K562 (cell line): ENCODE measurements around the gene SMAD1. TPM values are rescaled to one million over a fixed set of nuclear protein-coding genes. Genes with fewer than 3 reads are reported as not detected.

ENCODE experiments used
- ATAC-seq: fragments of 200-7000 bp; cut with Tn5 transposase; 3 replicates; pipeline ENCODE4 v1.9.1; 2020; ENCODE audit warnings: moderate library complexity
- BruUV-seq: library from RNA; stranded (reverse); fragments of 400-500 nt; replicated peaks from 2 replicates; lab custom pipeline; 2021; lab: Mats Ljungman, UMichigan
- CTCF ChIA-PET: fragments of 300-600 bp; formaldehyde crosslinking; extraction: SDS; loops from one replicate; lab custom pipeline; 2021; ENCODE audit warnings: low intra/inter-chr PET ratio; lab: Yijun Ruan, JAX
- POLR2A ChIA-PET: fragments of 300-600, 350-650 bp; sonication (Branson Sonifier 250); formaldehyde crosslinking; extraction: SDS; loops from one replicate; lab custom pipeline; 2021; ENCODE audit warnings: antibody characterized with exemption, inconsistent platforms; lab: Yijun Ruan, JAX
- DNase-seq, 4 experiments: peaks; one replicate each; pipeline versions ENCODE4 v3.0.0 to v3.0.0-alpha.2; 2011 to 2018; ENCODE audit warnings: low spot score in 3 of 4, mixed read lengths in 3 of 4; ENCODE audit errors: extremely low read depth in 1 of 4
- FAIRE-seq: peaks from 2 replicates; lab custom pipeline; 2011; peaks lifted over from hg19 to GRCh38; lab: Jason Lieb, UNC
- H2AFZ ChIP-seq: 2 replicates; pipeline ENCODE4 v1.6.0; 2011; ENCODE audit warnings: low read depth, low read length, control low read depth, inconsistent platforms
- H3K27ac ChIP-seq: fragments of 200-600 bp; 3 replicates; pipeline ENCODE4 v1.8.0; 2011; ENCODE audit warnings: low read depth, mild to moderate bottlenecking, control low read depth, inconsistent platforms, low read length, moderate library complexity, mixed read lengths; ENCODE audit errors: extremely low read depth
- H3K27me3 ChIP-seq, 2 experiments: fragments of 300-600 bp in 1 of 2; 2 replicates in 1 of 2; 3 replicates in 1 of 2; pipeline versions ENCODE4 v1.6.0 to v1.8.0; 2011; ENCODE audit warnings: inconsistent platforms in 2 of 2, low read length in 2 of 2, mild to moderate bottlenecking in 1 of 2, mixed read lengths in 1 of 2, moderate library complexity in 1 of 2; ENCODE audit not compliant: control insufficient read depth in 2 of 2, insufficient read depth in 2 of 2
- H3K36me3 ChIP-seq: fragments of 300-600 bp; 3 replicates; pipeline ENCODE4 v1.8.0; 2011; ENCODE audit warnings: mild to moderate bottlenecking, low read length, inconsistent platforms; ENCODE audit not compliant: control insufficient read depth, insufficient read depth
- H3K4me1 ChIP-seq, 2 experiments: fragments of 200-600 bp in 1 of 2; replicated peaks in 1 of 2; 2 replicates in 1 of 2; 3 replicates in 1 of 2; pipeline versions ENCODE4 v1.5.1 to v1.8.0; 2011; ENCODE audit warnings: inconsistent platforms in 2 of 2, low read length in 2 of 2, mild to moderate bottlenecking in 1 of 2, mixed read lengths in 1 of 2, moderate library complexity in 1 of 2; ENCODE audit not compliant: control insufficient read depth in 2 of 2, insufficient read depth in 2 of 2
- H3K4me2 ChIP-seq: 2 replicates; pipeline ENCODE4 v1.6.1; 2011; ENCODE audit warnings: low read length, control low read depth, inconsistent platforms, mixed read lengths; ENCODE audit not compliant: insufficient read depth
- H3K4me3 ChIP-seq: fragments of 200-600 bp; sonication (generic), shearing (Covaris generic); 2 replicates; pipeline ENCODE4 v1.5.1; 2016; ENCODE audit warnings: control low read depth, inconsistent platforms
- H3K79me2 ChIP-seq: fragments of 200-600 bp; 3 replicates; pipeline ENCODE4 v1.8.0; 2011; ENCODE audit warnings: low read length, inconsistent platforms; ENCODE audit not compliant: control insufficient read depth, insufficient read depth
- H3K9ac ChIP-seq, 2 experiments: 2 replicates each; pipeline versions ENCODE4 v1.6.0 to v1.6.1; 2011; ENCODE audit warnings: low read depth in 2 of 2, low read length in 2 of 2, control low read depth in 1 of 2, inconsistent platforms in 1 of 2, mild to moderate bottlenecking in 1 of 2, mixed read lengths in 1 of 2; ENCODE audit not compliant: insufficient read depth in 1 of 2
- H3K9me1 ChIP-seq: one replicate; pipeline ENCODE4 v1.6.0; 2011; ENCODE audit warnings: inconsistent platforms, mild to moderate bottlenecking, low read length, moderate library complexity; ENCODE audit not compliant: control insufficient read depth, insufficient read depth
- H3K9me3 ChIP-seq: replicated peaks from 2 replicates; pipeline ENCODE4 v1.5.1; 2011; ENCODE audit warnings: low read depth, low read length, inconsistent platforms; ENCODE audit not compliant: control insufficient read depth, insufficient read depth
- H4K20me1 ChIP-seq: replicated peaks from 2 replicates; pipeline ENCODE4 v1.6.1; 2011; ENCODE audit warnings: low read length, inconsistent platforms, mixed read lengths; ENCODE audit not compliant: control insufficient read depth, insufficient read depth
- BACH1 ChIP-seq: fragments of 200-800 bp; sonication (Bioruptor generic); IDR thresholded peaks from 2 replicates; pipeline ENCODE4 v1.6.1; 2016; ENCODE audit warnings: missing genetic modification characterization, missing compliant biosample characterization
- BDP1 ChIP-seq: IDR thresholded peaks from 3 replicates; pipeline ENCODE4 v1.6.1; 2011; ENCODE audit not compliant: insufficient read length, insufficient read depth
- GABPB1 ChIP-seq: sonication (generic); formaldehyde crosslinking; IDR thresholded peaks from 2 replicates; pipeline ENCODE4 v1.8.0; 2022; ENCODE audit warnings: mild to moderate bottlenecking, missing genetic modification reagents
- HDAC1 ChIP-seq, 2 experiments: fragments of 450-650 bp; IDR thresholded peaks; 2 replicates each; pipeline ENCODE4 v1.6.1; 2016 to 2017; ENCODE audit warnings: inconsistent platforms in 1 of 2, mild to moderate bottlenecking in 1 of 2, moderate library complexity in 1 of 2
- KLF16 ChIP-seq: IDR thresholded peaks from 2 replicates; pipeline ENCODE4 v1.6.1; 2016; ENCODE audit warnings: antibody characterized with exemption
- NCOA6 ChIP-seq: fragments of 450-650 bp; IDR thresholded peaks from 2 replicates; pipeline ENCODE4 v1.6.1; 2017; ENCODE audit warnings: mild to moderate bottlenecking
- RBM34 ChIP-seq: fragments of 200-400 bp; formaldehyde crosslinking; IDR thresholded peaks from 2 replicates; pipeline ENCODE4 v1.6.1; 2018; ENCODE audit warnings: low read length, borderline replicate concordance; ENCODE audit not compliant: insufficient read depth
- TBP ChIP-seq: optimal IDR thresholded peaks from 2 replicates; pipeline ENCODE3; 2011; ENCODE audit warnings: low read depth, low read length, improper control_type of control experiment
- ZBTB7A ChIP-seq: IDR thresholded peaks from 2 replicates; pipeline ENCODE4 v1.6.1; 2011; ENCODE audit warnings: low read depth, mild to moderate bottlenecking, low read length, moderate library complexity, borderline replicate concordance; ENCODE audit not compliant: control insufficient read depth
- ZNF140 ChIP-seq: fragments of 250-450 bp; sonication (Bioruptor Pico); IDR thresholded peaks from 2 replicates; pipeline ENCODE4 v1.8.0; 2021; ENCODE audit warnings: moderate library complexity, mild to moderate bottlenecking, inconsistent platforms
- ZNF224 ChIP-seq: sonication (generic); formaldehyde crosslinking; IDR thresholded peaks from 2 replicates; pipeline ENCODE4 v1.8.0; 2022; ENCODE audit warnings: mild to moderate bottlenecking, missing genetic modification reagents
- ZNF41 ChIP-seq: fragments of 250-450 bp; sonication (Bioruptor Pico); conservative IDR thresholded peaks from 2 replicates; pipeline ENCODE4 v1.4.0; 2020; ENCODE audit warnings: mild to moderate bottlenecking
- ZNF644 ChIP-seq: fragments of 200-800 bp; sonication (Bioruptor generic); IDR thresholded peaks from 2 replicates; pipeline ENCODE4 v1.6.1; 2016; ENCODE audit warnings: low read depth, missing genetic modification characterization, missing compliant biosample characterization
- WGBS: fragments of 100-300 bp; shearing (Covaris generic); methylation state at CpG from one replicate; pipeline ENCODE4 v1.1.6; 2016; ENCODE audit warnings: low coverage, mixed read lengths; ENCODE audit not compliant: insufficient coverage; ENCODE audit errors: missing lambda C conversion rate; 5-methylcytosine and 5-hydroxymethylcytosine counted together
- in situ Hi-C: fragments of 300-500 bp; cut with MboI; formaldehyde crosslinking; loops from 4 replicates; pipeline ENCODE4 v1.15.0; 2018; ENCODE audit warnings: inconsistent platforms, mixed read lengths
- intact Hi-C: fragments of 100-400 bp; cut with micrococcal nuclease; formaldehyde crosslinking; loops from 2 replicates; pipeline ENCODE4 v1.14.2; 2022
- polyA plus RNA-seq, 8 experiments: library from polyadenylated mRNA; depleted of rRNA in 4 of 8; stranded (reverse) in 5 of 8; unstranded in 3 of 8; fragments of >200 nt; fragmentation: Nextera tagmentation in 2 of 8; fragmentation: Illumina TruSeq in 1 of 8; extraction: Ambion mirVana in 2 of 8; extraction: Trizol in 1 of 8; gene quantifications; 2 replicates each; pipeline versions ENCODE4 v1.2.1 to v1.2.3, GENCODE V29; 2011 to 2014; ENCODE audit warnings: inconsistent platforms in 1 of 8, missing spikeins in 1 of 8
- total RNA-seq, 7 experiments: library from RNA; depleted of rRNA in 6 of 7; stranded (reverse); fragments of >200 nt in 6 of 7; fragmentation: Illumina TruSeq in 2 of 7; extraction: Trizol in 2 of 7; gene quantifications; 2 replicates each; pipeline versions ENCODE4 v1.2.1 to v1.2.3, GENCODE V29; 2011 to 2021; ENCODE audit warnings: low replicate concordance in 1 of 7
- TF ChIP-seq, protein P1 (sequence below): IDR thresholded peaks from 2 replicates; pipeline ENCODE4 v1.6.1; 2014; ENCODE audit warnings: antibody characterized with exemption
- TF ChIP-seq, protein P2 (sequence below), 2 experiments: IDR thresholded peaks; 2 replicates each; pipeline ENCODE4 v1.6.1; 2012; ENCODE audit warnings: improper control_type of control experiment in 2 of 2, low read depth in 2 of 2, low read length in 2 of 2, borderline replicate concordance in 1 of 2

SMAD1 gene
- total and polyA plus RNA-seq, 9 of the 15 experiments (the other 6 are each of a cell fraction or from before 2014, with no cell fraction given), result 0.05 to 0.54 (median 0.21) TPM; not detected in 3

DNA sequence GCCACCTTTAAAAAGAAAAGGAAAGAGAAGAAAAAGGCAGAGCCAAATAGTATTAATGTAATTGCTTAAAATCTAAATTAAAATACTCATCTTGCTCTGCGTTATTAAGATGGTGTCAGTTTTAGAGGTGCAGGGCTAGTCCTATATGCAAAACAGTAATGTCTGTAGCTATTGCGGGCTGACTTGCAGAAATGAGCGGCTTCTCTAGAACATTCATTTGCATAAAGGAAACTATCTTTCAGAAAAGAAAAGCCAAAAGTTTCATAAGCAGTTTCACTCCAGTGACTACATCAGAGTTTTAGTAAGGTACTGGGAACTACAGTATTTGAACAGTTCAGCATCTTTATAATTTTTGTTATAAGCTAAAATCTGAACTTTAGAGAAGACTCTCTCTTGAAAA, 6.0 kb downstream of the SMAD1 start:
- Histone ChIP-seq H3K9ac (no peak overlapping the region), H3K4me2 (no peak overlapping the region), H3K27ac (no peak overlapping the region), H3K4me3 (no peak overlapping the region), H3K9me1 (no peaks in the 10 kb centered on the region), H3K79me2 (no peaks in the 10 kb centered on the region), H3K36me3 (no peaks in the 10 kb centered on the region), H3K27me3 (peaks cover 9 to 11% of the 10 kb centered on the region in 2 experiments; a peak in 3 of 5 replicates), H3K4me1 (no peaks in the 10 kb centered on the region), H3K9me3 (no peaks in the 10 kb centered on the region), H2AFZ (no peak overlapping the region), H4K20me1 (no peaks in the 10 kb centered on the region)
- no TSS peak for BruUV-seq
- CTCF ChIA-PET, result no interaction called here
- intact Hi-C loops (no loop called here), in situ Hi-C loops (no loop called here)
- TF ChIP-seq NCOA6 (no peak), RBM34 (no peak), ZNF140 (CRISPR knock-in tag) (no peak), ZNF41 (no peak), BACH1 (no peak), ZNF644 (no peak), ZNF224 (no peak), BDP1 (no peak), ZBTB7A (no peak), KLF16 (no peak), HDAC1 (IDR thresholded peaks at IDR 0.05) (no peak), GABPB1 (CRISPR knock-in tag) (no peak), TBP (no peak)
- TF ChIP-seq, protein P1, sequence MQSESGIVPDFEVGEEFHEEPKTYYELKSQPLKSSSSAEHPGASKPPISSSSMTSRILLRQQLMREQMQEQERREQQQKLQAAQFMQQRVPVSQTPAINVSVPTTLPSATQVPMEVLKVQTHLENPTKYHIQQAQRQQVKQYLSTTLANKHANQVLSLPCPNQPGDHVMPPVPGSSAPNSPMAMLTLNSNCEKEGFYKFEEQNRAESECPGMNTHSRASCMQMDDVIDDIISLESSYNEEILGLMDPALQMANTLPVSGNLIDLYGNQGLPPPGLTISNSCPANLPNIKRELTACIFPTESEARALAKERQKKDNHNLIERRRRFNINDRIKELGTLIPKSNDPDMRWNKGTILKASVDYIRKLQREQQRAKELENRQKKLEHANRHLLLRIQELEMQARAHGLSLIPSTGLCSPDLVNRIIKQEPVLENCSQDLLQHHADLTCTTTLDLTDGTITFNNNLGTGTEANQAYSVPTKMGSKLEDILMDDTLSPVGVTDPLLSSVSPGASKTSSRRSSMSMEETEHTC, result no peak
- TF ChIP-seq, protein P2, sequence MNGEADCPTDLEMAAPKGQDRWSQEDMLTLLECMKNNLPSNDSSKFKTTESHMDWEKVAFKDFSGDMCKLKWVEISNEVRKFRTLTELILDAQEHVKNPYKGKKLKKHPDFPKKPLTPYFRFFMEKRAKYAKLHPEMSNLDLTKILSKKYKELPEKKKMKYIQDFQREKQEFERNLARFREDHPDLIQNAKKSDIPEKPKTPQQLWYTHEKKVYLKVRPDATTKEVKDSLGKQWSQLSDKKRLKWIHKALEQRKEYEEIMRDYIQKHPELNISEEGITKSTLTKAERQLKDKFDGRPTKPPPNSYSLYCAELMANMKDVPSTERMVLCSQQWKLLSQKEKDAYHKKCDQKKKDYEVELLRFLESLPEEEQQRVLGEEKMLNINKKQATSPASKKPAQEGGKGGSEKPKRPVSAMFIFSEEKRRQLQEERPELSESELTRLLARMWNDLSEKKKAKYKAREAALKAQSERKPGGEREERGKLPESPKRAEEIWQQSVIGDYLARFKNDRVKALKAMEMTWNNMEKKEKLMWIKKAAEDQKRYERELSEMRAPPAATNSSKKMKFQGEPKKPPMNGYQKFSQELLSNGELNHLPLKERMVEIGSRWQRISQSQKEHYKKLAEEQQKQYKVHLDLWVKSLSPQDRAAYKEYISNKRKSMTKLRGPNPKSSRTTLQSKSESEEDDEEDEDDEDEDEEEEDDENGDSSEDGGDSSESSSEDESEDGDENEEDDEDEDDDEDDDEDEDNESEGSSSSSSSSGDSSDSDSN (IDR thresholded peaks at IDR 0.05; ENCODE audit: borderline replicate concordance in 1 of 2, low read depth in 2 of 2, low read length in 2 of 2), result no peak
- POLR2A ChIA-PET, result no interaction called here
- ATAC-seq (no peak), DNase-seq (no peak), FAIRE-seq (no peak)
- WGBS, result 0% methylated on average over 3 of the region's 3 CpGs
